ENCODE results near the gene TRMT10A.

GRCh38 chr4:99608417-99608816 is 44.6 kb upstream of the TRMT10A start:
- TF ChIP-seq POLR2AphosphoS5 (IDR thresholded peaks at IDR 0.05; ENCODE audit: low read depth) = no peak
- TF ChIP-seq, protein P1, sequence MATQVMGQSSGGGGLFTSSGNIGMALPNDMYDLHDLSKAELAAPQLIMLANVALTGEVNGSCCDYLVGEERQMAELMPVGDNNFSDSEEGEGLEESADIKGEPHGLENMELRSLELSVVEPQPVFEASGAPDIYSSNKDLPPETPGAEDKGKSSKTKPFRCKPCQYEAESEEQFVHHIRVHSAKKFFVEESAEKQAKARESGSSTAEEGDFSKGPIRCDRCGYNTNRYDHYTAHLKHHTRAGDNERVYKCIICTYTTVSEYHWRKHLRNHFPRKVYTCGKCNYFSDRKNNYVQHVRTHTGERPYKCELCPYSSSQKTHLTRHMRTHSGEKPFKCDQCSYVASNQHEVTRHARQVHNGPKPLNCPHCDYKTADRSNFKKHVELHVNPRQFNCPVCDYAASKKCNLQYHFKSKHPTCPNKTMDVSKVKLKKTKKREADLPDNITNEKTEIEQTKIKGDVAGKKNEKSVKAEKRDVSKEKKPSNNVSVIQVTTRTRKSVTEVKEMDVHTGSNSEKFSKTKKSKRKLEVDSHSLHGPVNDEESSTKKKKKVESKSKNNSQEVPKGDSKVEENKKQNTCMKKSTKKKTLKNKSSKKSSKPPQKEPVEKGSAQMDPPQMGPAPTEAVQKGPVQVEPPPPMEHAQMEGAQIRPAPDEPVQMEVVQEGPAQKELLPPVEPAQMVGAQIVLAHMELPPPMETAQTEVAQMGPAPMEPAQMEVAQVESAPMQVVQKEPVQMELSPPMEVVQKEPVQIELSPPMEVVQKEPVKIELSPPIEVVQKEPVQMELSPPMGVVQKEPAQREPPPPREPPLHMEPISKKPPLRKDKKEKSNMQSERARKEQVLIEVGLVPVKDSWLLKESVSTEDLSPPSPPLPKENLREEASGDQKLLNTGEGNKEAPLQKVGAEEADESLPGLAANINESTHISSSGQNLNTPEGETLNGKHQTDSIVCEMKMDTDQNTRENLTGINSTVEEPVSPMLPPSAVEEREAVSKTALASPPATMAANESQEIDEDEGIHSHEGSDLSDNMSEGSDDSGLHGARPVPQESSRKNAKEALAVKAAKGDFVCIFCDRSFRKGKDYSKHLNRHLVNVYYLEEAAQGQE (IDR thresholded peaks at IDR 0.05; ENCODE audit: unreplicated experiment) = no peak
- no peak for TF ChIP-seq CTCF (conservative IDR thresholded peaks at IDR 0.05; ENCODE audit: low read depth in 2 of 2)
- no peak for TF ChIP-seq EZH2phosphoT487 (IDR thresholded peaks at IDR 0.05; ENCODE audit: unreplicated experiment)
- no peak for TF ChIP-seq EZH2 (IDR thresholded peaks at IDR 0.05; ENCODE audit: low read depth, unreplicated experiment)
- no peak for TF ChIP-seq JUNB (IDR thresholded peaks at IDR 0.05; ENCODE audit: unreplicated experiment)
- no peak for TF ChIP-seq CREB1 (CRISPR knock-in tag; IDR thresholded peaks at IDR 0.05; ENCODE audit: low read depth)
- no peak for TF ChIP-seq ZNF331 (CRISPR knock-in tag; IDR thresholded peaks at IDR 0.05; ENCODE audit: low read depth)
- no peak for TF ChIP-seq NANOG (IDR thresholded peaks at IDR 0.05; ENCODE audit: borderline replicate concordance)
- no peak for TF ChIP-seq ZNF462 (CRISPR knock-in tag; IDR thresholded peaks at IDR 0.05)
- no peak for TF ChIP-seq ETS1 (IDR thresholded peaks at IDR 0.05)

Measured in GM23338 (cell line).